ENCODE data around the gene CDC42SE2. TPM values are rescaled to one million over a fixed set of nuclear protein-coding genes. Genes with fewer than 3 reads are reported as not detected.
"Not testable (repeated sequence)": the region's sequence is repeated elsewhere in the genome, so short reads cannot be mapped to it uniquely, and the experiment has no call there.

Gene CDC42SE2
- polyA plus RNA-seq, 4 donors = 49.1 to 63.0 (median 60.7) TPM

GRCh38 chr5:131246504-131246903, 17.3 kb upstream of the CDC42SE2 start:
- no peak for DNase-seq (ENCODE audit: low read depth in 4 of 4, low spot score in 3 of 4)

GRCh38 chr5:131250751-131251475, 12.9 kb upstream of the CDC42SE2 start:
- no peak for DNase-seq (ENCODE audit: low read depth in 4 of 4, low spot score in 3 of 4)

GRCh38 chr5:131252824-131253171, 11.1 kb upstream of the CDC42SE2 start:
- no peak for DNase-seq (ENCODE audit: low read depth in 4 of 4, low spot score in 3 of 4)

- DNase-seq (ENCODE audit: low read depth in 4 of 4, low spot score in 3 of 4) = not testable (repeated sequence)
Observed at GRCh38 chr5:131254025-131254424, 9.8 kb upstream of the CDC42SE2 start.

- DNase-seq (ENCODE audit: low read depth in 4 of 4, low spot score in 3 of 4) = no peak
Observed at GRCh38 chr5:131254741-131255140, 9.1 kb upstream of the CDC42SE2 start.

GRCh38 chr5:131256507-131256823, 7.4 kb upstream of the CDC42SE2 start:
- no peak for DNase-seq (ENCODE audit: low read depth in 4 of 4, low spot score in 3 of 4)

GRCh38 chr5:131258733-131259132, 5.1 kb upstream of the CDC42SE2 start:
- DNase-seq (ENCODE audit: low read depth in 4 of 4, low spot score in 3 of 4) = no peak

- no peak for DNase-seq (ENCODE audit: low read depth in 4 of 4, low spot score in 3 of 4)
Observed at GRCh38 chr5:131259326-131259725, 4.5 kb upstream of the CDC42SE2 start.

GRCh38 chr5:131260895-131261294, 3.0 kb upstream of the CDC42SE2 start:
- no peak for DNase-seq (ENCODE audit: low read depth in 4 of 4, low spot score in 3 of 4)

GRCh38 chr5:131261483-131261882, 2.4 kb upstream of the CDC42SE2 start:
- no peak for DNase-seq (ENCODE audit: low read depth in 4 of 4, low spot score in 3 of 4)

GRCh38 chr5:131262953-131263541, 806 bp upstream of the CDC42SE2 start:
- peak in 1 of 4 donors; percentile 15 for DNase-seq (ENCODE audit: low read depth in 4 of 4, low spot score in 3 of 4)

- DNase-seq (ENCODE audit: low read depth in 4 of 4, low spot score in 3 of 4) = peak in 1 of 4 donors; percentile 29
Observed at GRCh38 chr5:131264451-131265099, 722 bp downstream of the CDC42SE2 start.

GRCh38 chr5:131265311-131265803, 1.5 kb downstream of the CDC42SE2 start:
- peak in 1 of 4 donors; percentile 10 for DNase-seq (ENCODE audit: low read depth in 4 of 4, low spot score in 3 of 4)

- DNase-seq (ENCODE audit: low read depth in 4 of 4, low spot score in 3 of 4) = no peak
Observed at GRCh38 chr5:131266370-131267060, 2.7 kb downstream of the CDC42SE2 start.

- DNase-seq (ENCODE audit: low read depth in 4 of 4, low spot score in 3 of 4) = no peak
Observed at GRCh38 chr5:131268758-131269370, 5.0 kb downstream of the CDC42SE2 start.

GRCh38 chr5:131270809-131271208, 7.0 kb downstream of the CDC42SE2 start:
- DNase-seq (ENCODE audit: low read depth in 4 of 4, low spot score in 3 of 4) = no peak

- DNase-seq (ENCODE audit: low read depth in 4 of 4, low spot score in 3 of 4) = not testable (repeated sequence)
Observed at GRCh38 chr5:131271888-131272287, 8.0 kb downstream of the CDC42SE2 start.

- DNase-seq (ENCODE audit: low read depth in 4 of 4, low spot score in 3 of 4) = no peak
Observed at GRCh38 chr5:131272307-131272706, 8.5 kb downstream of the CDC42SE2 start.

GRCh38 chr5:131272724-131273123, 8.9 kb downstream of the CDC42SE2 start:
- DNase-seq (ENCODE audit: low read depth in 4 of 4, low spot score in 3 of 4) = no peak

GRCh38 chr5:131274326-131275063, 10.6 kb downstream of the CDC42SE2 start:
- no peak for DNase-seq (ENCODE audit: low read depth in 4 of 4, low spot score in 3 of 4)
